NB4 (cell line): Measurements from ENCODE around the gene GRIFIN.

ENCODE experiments used
- CTCF ChIP-seq: IDR thresholded peaks from one replicate; pipeline ENCODE4 v1.5.1; 2012; ENCODE audit warnings: low read depth, low read length
- POLR2A ChIP-seq: IDR thresholded peaks from 2 replicates; pipeline ENCODE4 v1.6.1; 2011; ENCODE audit warnings: mild to moderate bottlenecking; ENCODE audit not compliant: insufficient read length; ENCODE audit errors: extremely low read depth
- TF ChIP-seq, protein P1 (sequence below): IDR thresholded peaks from 2 replicates; pipeline ENCODE4 v1.6.1; 2011; ENCODE audit warnings: low read depth, low read length

- TF ChIP-seq POLR2A (no peak), CTCF (no peak)
- TF ChIP-seq, protein P1, sequence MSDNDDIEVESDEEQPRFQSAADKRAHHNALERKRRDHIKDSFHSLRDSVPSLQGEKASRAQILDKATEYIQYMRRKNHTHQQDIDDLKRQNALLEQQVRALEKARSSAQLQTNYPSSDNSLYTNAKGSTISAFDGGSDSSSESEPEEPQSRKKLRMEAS: no peak
Measured at GRCh38 chr7:2460641-2461040, 15.6 kb downstream of the GRIFIN start.
